Ectodermal cell (in vitro differentiated cells): ENCODE data around the gene PRKG2.
"Not testable (repeated sequence)": the region's sequence is repeated elsewhere in the genome, so short reads cannot be mapped to it uniquely, and the experiment has no call there.

Experiments used
- H3K27ac ChIP-seq: 2 replicates; pipeline ENCODE4 v1.7.0; 2013; ENCODE audit warnings: mild to moderate bottlenecking, low read depth, low read length; ENCODE audit not compliant: insufficient read depth, poor library complexity, severe bottlenecking
- H3K27me3 ChIP-seq: 2 replicates; pipeline ENCODE4 v1.7.0; 2013; ENCODE audit warnings: mild to moderate bottlenecking, low read length; ENCODE audit not compliant: insufficient read depth, control insufficient read depth, poor library complexity, severe bottlenecking
- H3K36me3 ChIP-seq: one replicate; pipeline ENCODE4 v1.7.0; 2013; ENCODE audit warnings: low read length; ENCODE audit not compliant: control insufficient read depth, insufficient read depth
- H3K4me1 ChIP-seq: one replicate; pipeline ENCODE4 v1.7.0; 2013; ENCODE audit warnings: low read length; ENCODE audit not compliant: control insufficient read depth, insufficient read depth
- H3K4me3 ChIP-seq: 2 replicates; pipeline ENCODE4 v1.7.0; 2013; ENCODE audit warnings: low read depth, low read length, control low read depth; ENCODE audit not compliant: insufficient read depth
- H3K9me3 ChIP-seq: 2 replicates; pipeline ENCODE4 v1.7.0; 2013; ENCODE audit warnings: mild to moderate bottlenecking, low read length, moderate library complexity; ENCODE audit not compliant: control insufficient read depth
- WGBS, 2 experiments: methylation state at CpG; one replicate each; pipeline ENCODE4 v1.1.7; 2013; ENCODE audit warnings: missing lambda C conversion rate in 2 of 2; 5-methylcytosine and 5-hydroxymethylcytosine counted together

PRKG2 gene

DNA sequence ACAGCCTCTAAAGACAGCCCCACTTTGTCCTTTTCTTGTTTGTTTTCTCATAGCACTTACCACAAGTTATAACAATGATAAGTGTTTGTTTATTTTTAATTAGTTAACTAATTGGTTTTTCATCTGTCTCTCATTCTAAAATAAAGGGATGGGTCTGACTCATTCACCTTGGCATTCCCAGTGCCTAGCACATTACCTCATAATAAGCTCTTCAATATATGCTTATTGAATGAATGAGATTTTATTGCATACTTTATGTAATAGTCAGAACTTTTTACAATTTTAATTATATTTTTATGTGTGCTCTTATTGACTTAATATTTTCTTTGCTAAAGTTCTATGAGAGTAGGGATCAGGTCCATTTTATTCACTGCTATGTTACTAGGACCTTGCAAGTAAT is 22.8 kb upstream of the PRKG2 start:
- Histone ChIP-seq H3K9me3 (no peaks in the 10 kb centered on the region), H3K4me1 (no peaks in the 10 kb centered on the region), H3K27me3 (no peaks in the 10 kb centered on the region), H3K4me3 (no peak overlapping the region), H3K36me3 (no peaks in the 10 kb centered on the region), H3K27ac (no peak overlapping the region)

DNA sequence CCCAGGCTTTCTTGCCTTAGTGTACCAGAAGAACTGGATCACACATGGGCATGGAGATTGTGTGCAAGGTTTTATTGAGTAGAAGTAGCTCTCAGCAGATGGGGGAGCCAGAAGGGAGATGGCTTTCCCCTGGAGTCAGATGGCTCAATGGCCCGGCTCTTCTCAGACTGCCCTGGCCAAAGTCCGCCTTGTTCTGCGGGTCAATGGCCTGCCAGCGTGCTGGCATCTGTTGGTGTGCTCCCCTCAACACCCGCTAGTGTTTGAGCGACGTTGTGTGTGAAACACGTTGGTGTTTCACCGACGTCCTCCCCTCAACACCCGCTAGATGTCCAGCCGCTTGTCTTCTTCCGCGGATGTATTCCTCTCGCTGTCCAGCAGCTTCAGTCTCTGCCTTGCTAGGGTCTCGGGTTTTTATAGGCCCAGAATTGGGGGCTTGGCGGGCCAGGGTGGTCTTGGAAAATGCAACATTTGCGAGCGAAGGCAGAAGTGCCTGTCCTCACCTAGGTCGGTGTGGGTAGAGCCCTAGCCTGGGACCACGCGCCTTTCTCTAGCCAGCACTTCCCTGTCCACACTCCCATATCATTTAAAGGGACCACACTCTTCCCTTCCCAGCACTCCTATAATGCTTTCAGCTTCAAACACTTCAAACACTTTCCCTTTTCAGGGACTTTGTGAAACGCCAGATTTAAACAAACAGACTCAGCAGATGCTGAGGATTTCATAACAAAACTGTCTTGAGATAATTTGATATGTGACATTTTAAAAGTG is 21.1 kb upstream of the PRKG2 start:
- no peak overlapping the region for H3K27ac ChIP-seq
- H3K4me3 ChIP-seq: no peak overlapping the region
- no peaks in the 10 kb centered on the region for H3K9me3 ChIP-seq
- H3K4me1 ChIP-seq: no peaks in the 10 kb centered on the region
- H3K27me3 ChIP-seq: no peaks in the 10 kb centered on the region
- H3K36me3 ChIP-seq: no peaks in the 10 kb centered on the region
- 94% methylated on average over 23 of the region's 23 CpGs for WGBS, 2 experiments

DNA sequence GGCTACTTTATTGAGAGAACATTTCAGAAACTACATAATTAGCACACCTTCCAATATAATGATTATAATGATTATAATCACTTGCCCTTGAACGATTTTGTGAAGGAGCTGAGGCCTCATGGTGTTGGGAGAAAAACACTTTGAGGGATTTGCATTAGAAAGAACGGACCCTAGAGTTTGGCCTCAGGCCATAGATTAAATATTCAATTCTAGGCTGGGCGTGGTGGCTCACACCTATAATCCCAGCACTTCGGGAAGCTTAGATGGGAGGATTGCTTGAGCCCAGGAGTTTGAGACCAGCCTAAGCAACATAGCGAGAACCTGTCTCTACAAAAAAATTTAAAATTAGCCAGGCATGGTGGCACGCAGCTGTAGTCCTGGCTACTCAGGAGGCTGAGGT is 12.9 kb upstream of the PRKG2 start:
- Histone ChIP-seq H3K27me3 (no peaks in the 10 kb centered on the region), H3K9me3 (no peaks in the 10 kb centered on the region), H3K4me3 (no peak overlapping the region), H3K27ac (no peak overlapping the region), H3K36me3 (no peaks in the 10 kb centered on the region), H3K4me1 (no peaks in the 10 kb centered on the region)
- 79 to 81% methylated on average over 6 of the region's 6 CpGs for whole genome bisulfite sequencing, 2 experiments

DNA sequence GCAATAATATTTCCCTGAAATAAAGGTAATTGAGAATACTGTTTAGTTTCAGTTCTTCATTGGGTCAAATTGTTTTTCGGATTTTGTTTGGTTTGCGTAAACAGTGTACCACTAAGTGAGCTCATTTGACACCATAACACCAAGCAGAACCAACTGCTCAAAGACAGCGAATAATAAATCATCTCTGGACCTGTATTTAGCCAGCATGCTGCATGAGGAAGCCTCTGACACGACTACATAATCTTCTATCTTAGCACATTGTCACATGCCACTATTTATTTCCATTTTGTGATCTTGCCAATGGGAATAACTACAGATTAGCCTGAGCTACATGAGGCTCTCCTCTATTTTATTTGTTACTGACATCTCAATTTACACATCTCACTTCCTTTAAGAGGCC is 12.1 kb upstream of the PRKG2 start:
- H3K27me3 ChIP-seq: no peaks in the 10 kb centered on the region
- H3K4me3 ChIP-seq: no peak overlapping the region
- WGBS, 2 experiments: 90 to 93% methylated on average over 4 of the region's 4 CpGs
- H3K27ac ChIP-seq: no peak overlapping the region
- H3K4me1 ChIP-seq: no peaks in the 10 kb centered on the region
- H3K9me3 ChIP-seq: no peaks in the 10 kb centered on the region
- no peaks in the 10 kb centered on the region for H3K36me3 ChIP-seq

DNA sequence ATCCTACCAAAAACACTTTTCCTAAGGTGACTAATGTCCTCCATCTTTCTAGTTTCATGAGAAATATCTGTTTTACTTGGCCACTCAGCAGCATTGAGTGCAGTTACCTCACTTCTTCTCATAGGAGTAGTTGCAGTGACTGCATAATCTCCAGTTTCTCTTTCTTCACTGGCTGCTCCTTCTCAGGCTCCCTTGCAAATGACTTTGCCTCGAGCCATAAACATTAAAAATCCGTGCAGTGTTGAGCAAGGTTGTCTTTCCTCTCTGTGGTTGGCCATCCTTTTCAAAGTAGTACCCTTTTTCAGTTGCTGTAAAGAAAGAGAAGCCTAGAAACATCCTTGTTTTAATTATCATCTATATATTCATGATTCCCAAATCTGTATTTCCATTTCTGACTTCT is 10.2 kb upstream of the PRKG2 start:
- Histone ChIP-seq H3K4me1 (no peaks in the 10 kb centered on the region), H3K27ac (no peak overlapping the region), H3K36me3 (no peaks in the 10 kb centered on the region), H3K27me3 (no peaks in the 10 kb centered on the region), H3K9me3 (no peaks in the 10 kb centered on the region), H3K4me3 (no peak overlapping the region)
- WGBS, 2 experiments: 87% methylated on average over 2 of the region's 2 CpGs

DNA sequence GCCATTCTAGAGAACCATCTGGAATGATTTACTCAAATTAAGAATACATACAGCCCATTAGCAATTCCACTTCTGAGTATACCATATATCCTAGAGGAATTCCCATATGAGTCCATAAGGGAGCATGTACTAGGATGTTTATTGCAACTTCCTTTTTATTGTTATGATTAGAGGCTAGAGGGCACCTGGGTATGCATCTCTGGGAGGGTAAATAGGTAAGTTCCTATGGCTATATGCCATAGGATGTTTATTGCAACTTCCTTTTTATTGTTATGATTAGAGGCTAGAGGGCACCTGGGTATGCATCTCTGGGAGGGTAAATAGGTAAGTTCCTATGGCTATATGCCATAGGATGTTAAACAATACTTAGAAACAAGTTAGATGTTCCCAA is 7.1 kb upstream of the PRKG2 start:
- not testable (repeated sequence) for H3K4me3 ChIP-seq, H3K27me3 ChIP-seq, H3K27ac ChIP-seq, H3K4me1 ChIP-seq, H3K9me3 ChIP-seq, H3K36me3 ChIP-seq

DNA sequence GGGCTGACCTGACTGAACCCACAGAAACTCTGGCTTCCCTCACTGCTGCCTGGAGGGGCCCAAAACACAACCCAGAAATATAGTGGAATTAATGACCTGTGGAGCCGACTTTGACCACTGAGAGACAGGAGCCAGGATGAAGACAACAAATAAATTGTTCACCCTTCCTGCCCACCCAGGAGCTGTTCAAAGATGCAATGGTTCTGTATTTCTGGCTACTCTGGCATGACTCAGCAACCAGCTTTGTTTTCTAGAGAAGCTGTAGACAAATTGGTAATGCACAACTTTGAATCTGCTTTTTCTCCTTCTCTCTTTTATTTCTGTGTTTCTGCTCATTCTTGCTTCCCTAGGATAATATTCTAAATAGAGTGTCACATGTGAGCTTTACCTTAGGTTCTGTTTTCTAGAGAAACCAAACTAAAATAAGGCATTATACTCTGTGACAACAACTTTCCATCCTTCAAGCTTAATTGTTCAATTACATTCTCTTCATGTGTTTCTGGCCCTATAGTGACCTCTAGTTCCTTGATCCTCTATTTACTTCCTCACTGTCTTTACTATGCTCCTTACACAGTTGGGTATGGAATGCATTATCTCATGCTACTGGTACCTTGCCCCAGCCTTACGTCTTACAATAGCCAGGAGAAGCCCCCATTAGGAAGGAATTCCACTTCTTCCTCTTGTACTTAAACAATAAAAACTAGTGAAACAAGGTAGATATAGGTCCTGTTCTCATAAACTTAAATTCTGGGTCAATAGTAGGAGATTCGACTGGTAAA is 6.5 kb upstream of the PRKG2 start:
- no peaks in the 10 kb centered on the region for H3K9me3 ChIP-seq
- peaks cover 7% of the 10 kb centered on the region for H3K27me3 ChIP-seq
- H3K36me3 ChIP-seq: no peaks in the 10 kb centered on the region
- H3K4me3 ChIP-seq: no peak overlapping the region
- WGBS, 2 experiments: 82 to 90% methylated on average over 3 of the region's 3 CpGs
- no peak overlapping the region for H3K27ac ChIP-seq
- H3K4me1 ChIP-seq: no peaks in the 10 kb centered on the region

DNA sequence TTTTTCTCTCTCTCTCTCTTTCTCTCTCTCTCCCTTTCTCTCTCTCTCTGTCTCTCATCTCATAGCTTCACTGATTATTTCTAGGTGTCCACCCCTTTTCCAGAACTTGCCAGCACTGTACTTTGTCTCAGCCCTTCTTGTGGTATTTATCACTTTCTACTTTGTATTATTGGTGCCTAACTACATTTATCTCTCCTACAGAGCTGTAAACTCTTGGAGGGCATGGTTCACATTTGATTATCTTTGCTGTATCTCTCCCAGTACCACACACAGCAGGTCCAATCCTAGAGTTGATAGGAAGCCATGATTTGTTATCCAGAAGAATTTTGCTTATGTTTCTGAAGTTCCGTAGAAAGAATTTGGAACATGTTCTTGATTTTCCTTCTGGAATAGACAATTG is 5.2 kb upstream of the PRKG2 start:
- Histone ChIP-seq H3K4me3 (no peak overlapping the region), H3K27me3 (peaks cover 20% of the 10 kb centered on the region), H3K27ac (no peak overlapping the region), H3K36me3 (no peaks in the 10 kb centered on the region), H3K9me3 (no peaks in the 10 kb centered on the region), H3K4me1 (peaks cover 6% of the 10 kb centered on the region)
- 86% methylated on average over 1 of the region's 1 CpG; no CpG with 5 or more reads in 1 of the 2 experiments for WGBS, 2 experiments

DNA sequence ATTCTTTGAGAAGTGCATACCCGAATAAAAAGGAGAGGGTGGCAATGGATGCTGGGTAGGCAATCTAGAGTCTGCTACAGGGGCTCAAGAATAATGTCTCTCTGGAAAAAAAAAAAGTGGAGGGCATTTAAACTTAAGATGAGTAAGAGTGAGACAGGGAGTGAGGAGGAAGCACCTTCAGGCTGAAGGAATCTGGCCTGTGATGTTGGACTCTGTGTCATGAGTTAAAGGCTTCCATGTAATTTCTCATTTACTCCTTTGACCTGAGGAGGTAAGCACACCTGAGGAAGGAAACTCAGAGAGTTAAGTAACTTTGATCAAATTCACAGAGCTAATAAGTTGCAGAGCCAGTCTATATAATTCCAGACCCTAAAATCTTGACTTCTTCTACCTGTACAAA is 3.2 kb upstream of the PRKG2 start:
- H3K27ac ChIP-seq: no peak overlapping the region
- peaks cover 40% of the 10 kb centered on the region for H3K27me3 ChIP-seq
- no peaks in the 10 kb centered on the region for H3K9me3 ChIP-seq
- H3K36me3 ChIP-seq: no peaks in the 10 kb centered on the region
- no peak overlapping the region for H3K4me3 ChIP-seq
- WGBS, 2 experiments: 87 to 92% methylated on average over 1 of the region's 1 CpG
- peaks cover 7% of the 10 kb centered on the region for H3K4me1 ChIP-seq

DNA sequence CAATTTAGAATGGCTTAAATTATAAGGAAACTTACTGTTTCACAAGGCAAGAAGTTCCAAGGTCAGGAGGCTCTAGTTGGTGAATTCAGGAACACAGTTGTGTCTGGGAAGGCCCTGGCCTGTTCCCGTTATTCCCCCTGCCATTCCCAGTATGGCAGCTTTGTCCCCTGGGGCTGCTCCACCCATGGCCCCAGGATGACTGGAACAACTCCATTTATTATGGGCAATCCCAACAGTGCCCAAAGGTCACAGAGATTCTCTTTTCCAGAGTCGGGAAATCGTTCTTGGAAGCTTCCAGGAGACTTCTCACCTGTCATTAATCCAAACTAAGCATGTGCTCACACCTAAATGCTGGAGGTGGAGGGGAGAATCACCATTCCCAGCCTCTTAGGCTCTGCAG is 2.8 kb upstream of the PRKG2 start:
- WGBS, 2 experiments: 84 to 89% methylated on average over 3 of the region's 3 CpGs
- no peak overlapping the region for H3K27ac ChIP-seq
- no peak overlapping the region for H3K4me3 ChIP-seq
- H3K36me3 ChIP-seq: no peaks in the 10 kb centered on the region
- H3K4me1 ChIP-seq: peaks cover 7% of the 10 kb centered on the region
- H3K27me3 ChIP-seq: peaks cover 45% of the 10 kb centered on the region
- no peaks in the 10 kb centered on the region for H3K9me3 ChIP-seq
